Stomach (tissue), 9 donors: Measurements from ENCODE around the gene NRROS. TPM values are rescaled to one million over a fixed set of nuclear protein-coding genes. Genes with fewer than 3 reads are reported as not detected.
A peak's percentile ranks its signal among the peaks of the same experiment; 100 is the strongest.

ENCODE experiments used
- DNase-seq, 2 donors: peaks; one replicate each; pipeline versions ENCODE4 v3.0.0 to v3.0.0-alpha.2; 2013 to 2019
- H3K27ac ChIP-seq, 5 donors: fragments of 200-600 bp in 4 of 5; sonication (generic) in 4 of 5; one replicate each; pipeline ENCODE4 v1.5.1; 2013 to 2019; ENCODE audit warnings: mild to moderate bottlenecking in 1 of 5, moderate library complexity in 1 of 5
- H3K27me3 ChIP-seq, 3 donors: fragments of 200-600 bp; sonication (generic); one replicate each; pipeline ENCODE4 v1.5.1; 2017 to 2019; ENCODE audit warnings: mixed run types in 1 of 3
- H3K36me3 ChIP-seq, 4 donors: fragments of 200-600 bp; sonication (generic); 1 replicate in 3 of 4; 2 replicates in 1 of 4; pipeline ENCODE4 v1.5.1; 2016 to 2019
- H3K4me1 ChIP-seq, 4 donors: fragments of 200-600 bp; sonication (generic); one replicate each; pipeline ENCODE4 v1.5.1; 2016 to 2019
- H3K4me3 ChIP-seq, 4 donors: fragments of 200-600 bp; sonication (generic) in 3 of 4; one replicate each; pipeline ENCODE4 v1.5.1; 2016 to 2019; ENCODE audit warnings: mild to moderate bottlenecking in 1 of 4
- H3K9me3 ChIP-seq, 4 donors: fragments of 200-600 bp; sonication (generic); one replicate each; pipeline ENCODE4 v1.5.1; 2016 to 2019
- EP300 ChIP-seq: sonication (generic); formaldehyde crosslinking; IDR thresholded peaks from one replicate; pipeline ENCODE4 v1.6.1; 2017; ENCODE audit warnings: antibody characterized with exemption
- POLR2A ChIP-seq, 4 donors: fragments of 450-650 bp; IDR thresholded peaks; one replicate each; pipeline ENCODE4 v1.6.1; 2016; ENCODE audit warnings: antibody characterized with exemption in 4 of 4, control low read depth in 2 of 4, mild to moderate bottlenecking in 1 of 4, moderate library complexity in 1 of 4
- POLR2AphosphoS5 ChIP-seq, 3 donors: sonication (generic); formaldehyde crosslinking; IDR thresholded peaks; one replicate each; pipeline ENCODE4 v1.6.1; 2016; ENCODE audit warnings: antibody characterized with exemption in 3 of 3
- WGBS, 5 donors: extraction: QIAGEN DNeasy Blood & Tissue Kit in 3 of 5; methylation state at CpG; one replicate each; pipeline versions ENCODE4 v1.1.5 to v1.1.7; 2013 to 2018; 5-methylcytosine and 5-hydroxymethylcytosine counted together
- intact Hi-C: fragments of 100-400 bp; cut with DNase I; formaldehyde crosslinking; loops from one replicate; pipeline ENCODE4 v1.15.1; 2023; ENCODE audit warnings: low total_unique reads
- polyA plus RNA-seq, 3 donors: library from polyadenylated mRNA; stranded (reverse); fragments of 200-250 nt; gene quantifications; one replicate each; pipeline ENCODE4 v1.2.3, GENCODE V29; 2013
- total RNA-seq, 5 donors: library from RNA; depleted of rRNA; stranded (reverse); fragments of >200 nt; gene quantifications; one replicate each; pipeline versions ENCODE4 v1.1.0 to v1.2.3, GENCODE V29; 2014 to 2016
- TF ChIP-seq, protein P1 (sequence below), 7 experiments: fragments of 450-650 bp in 4 of 7; fragments of 200-600 bp in 3 of 7; sonication (generic) in 3 of 7; IDR thresholded peaks; one replicate each; pipeline ENCODE4 v1.5.1; 2016 to 2019; ENCODE audit warnings: antibody characterized with exemption in 7 of 7, control low read depth in 2 of 7, mild to moderate bottlenecking in 1 of 7
- donor health status: healthy with polysubstance abuse.
- donor health status: Bipolar disorder and iron deficiency.
- donor health status: healthy.

Gene NRROS
- total and polyA plus RNA-seq, 8 donors: 0.45 to 5.5 (median 1.4) TPM; not detected in 1

DNA sequence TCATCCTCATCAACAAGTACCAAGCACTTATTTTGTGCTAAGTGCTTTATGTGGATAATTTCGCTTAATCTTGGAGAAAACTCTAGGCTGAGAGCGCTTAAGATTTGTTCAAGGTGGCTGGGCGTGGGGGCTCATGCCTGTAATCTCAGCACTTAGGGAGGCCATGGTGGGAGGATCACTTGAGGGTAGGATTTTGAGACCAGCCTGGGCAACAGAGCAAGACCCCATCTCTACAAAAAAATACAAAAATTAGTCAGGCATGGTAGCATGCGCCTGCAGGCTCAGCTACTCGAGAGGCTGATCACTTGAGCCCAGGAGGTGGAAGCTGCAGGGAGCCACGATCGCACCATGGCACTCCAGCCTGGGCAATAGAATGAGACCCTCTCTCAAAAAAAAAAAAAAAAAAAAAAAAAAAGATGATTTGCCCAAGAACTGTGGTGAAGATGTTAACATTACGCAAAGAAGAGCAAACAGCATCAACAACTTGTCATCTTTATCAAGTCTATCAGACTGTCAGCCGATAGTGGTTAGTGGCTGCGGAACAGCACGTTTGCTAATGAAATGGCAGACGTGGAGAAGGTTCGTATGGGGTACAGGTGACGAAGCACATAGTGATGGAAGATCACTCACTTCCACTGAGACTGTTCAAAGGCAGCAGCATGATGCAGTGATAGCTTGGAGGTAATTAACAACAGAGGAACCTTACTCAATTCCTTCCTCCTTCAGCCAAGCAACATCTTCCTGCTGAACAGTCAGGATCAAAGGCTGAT, 27.7 kb downstream of the NRROS start:
- no peak for TF ChIP-seq POLR2AphosphoS5 (IDR thresholded peaks at IDR 0.05)
- no peak for TF ChIP-seq EP300
- TF ChIP-seq POLR2A (IDR thresholded peaks at IDR 0.05): no peak
- TF ChIP-seq, protein P1, sequence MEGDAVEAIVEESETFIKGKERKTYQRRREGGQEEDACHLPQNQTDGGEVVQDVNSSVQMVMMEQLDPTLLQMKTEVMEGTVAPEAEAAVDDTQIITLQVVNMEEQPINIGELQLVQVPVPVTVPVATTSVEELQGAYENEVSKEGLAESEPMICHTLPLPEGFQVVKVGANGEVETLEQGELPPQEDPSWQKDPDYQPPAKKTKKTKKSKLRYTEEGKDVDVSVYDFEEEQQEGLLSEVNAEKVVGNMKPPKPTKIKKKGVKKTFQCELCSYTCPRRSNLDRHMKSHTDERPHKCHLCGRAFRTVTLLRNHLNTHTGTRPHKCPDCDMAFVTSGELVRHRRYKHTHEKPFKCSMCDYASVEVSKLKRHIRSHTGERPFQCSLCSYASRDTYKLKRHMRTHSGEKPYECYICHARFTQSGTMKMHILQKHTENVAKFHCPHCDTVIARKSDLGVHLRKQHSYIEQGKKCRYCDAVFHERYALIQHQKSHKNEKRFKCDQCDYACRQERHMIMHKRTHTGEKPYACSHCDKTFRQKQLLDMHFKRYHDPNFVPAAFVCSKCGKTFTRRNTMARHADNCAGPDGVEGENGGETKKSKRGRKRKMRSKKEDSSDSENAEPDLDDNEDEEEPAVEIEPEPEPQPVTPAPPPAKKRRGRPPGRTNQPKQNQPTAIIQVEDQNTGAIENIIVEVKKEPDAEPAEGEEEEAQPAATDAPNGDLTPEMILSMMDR (IDR thresholded peaks at IDR 0.05): no peak
- H3K4me3 ChIP-seq: no peak overlapping the region
- H3K36me3 ChIP-seq: no peaks in the 10 kb centered on the region
- DNase-seq: no peak
- intact Hi-C loops: no loop called here
- no peak overlapping the region for H3K27ac ChIP-seq
- H3K4me1 ChIP-seq: peaks cover 0 to 7% (median 3%) of the 10 kb centered on the region in 4 donors
- H3K27me3 ChIP-seq: peaks cover 0 to 5% (median 0%) of the 10 kb centered on the region in 3 donors
- 86 to 91% (median 89%) methylated on average over 14 of the region's 14 CpGs for WGBS, 5 donors
- H3K9me3 ChIP-seq: no peaks in the 10 kb centered on the region

DNA sequence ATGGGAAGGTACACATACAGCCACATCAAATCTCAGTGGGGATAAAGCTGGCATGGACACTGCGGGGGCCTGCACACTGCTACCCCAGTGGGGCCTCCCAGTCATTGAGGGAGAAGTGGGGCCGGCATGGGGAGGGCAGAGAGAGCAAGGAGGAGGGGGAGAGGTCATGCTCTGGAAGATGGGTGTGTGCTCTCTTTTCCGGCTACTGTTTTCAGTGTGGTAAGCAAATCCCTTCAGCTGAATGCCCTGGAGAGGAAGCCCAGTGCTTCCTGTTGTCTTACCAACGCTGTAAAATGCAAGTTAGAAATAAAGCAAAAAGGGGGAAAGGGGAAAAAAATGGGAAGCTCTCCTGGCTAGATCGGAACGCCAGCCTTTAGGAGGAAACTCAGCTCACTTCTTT, 30.8 kb downstream of the NRROS start:
- H3K36me3 ChIP-seq: no peaks in the 10 kb centered on the region
- DNase-seq: no peak
- H3K4me3 ChIP-seq: no peak overlapping the region
- WGBS, 5 donors: 30 to 38% (median 36%) methylated on average over 6 of the region's 6 CpGs
- peak overlapping the region in 1 of 5 donors; percentile 32 for H3K27ac ChIP-seq
- peaks cover 0 to 7% (median 3%) of the 10 kb centered on the region in 4 donors for H3K4me1 ChIP-seq
- peaks cover 0 to 10% (median 0%) of the 10 kb centered on the region in 3 donors for H3K27me3 ChIP-seq
- intact Hi-C loops: no loop called here
- H3K9me3 ChIP-seq: no peaks in the 10 kb centered on the region
- TF ChIP-seq, protein P1 (IDR thresholded peaks at IDR 0.05): no peak
- TF ChIP-seq POLR2A (IDR thresholded peaks at IDR 0.05): no peak
- TF ChIP-seq EP300: no peak

DNA sequence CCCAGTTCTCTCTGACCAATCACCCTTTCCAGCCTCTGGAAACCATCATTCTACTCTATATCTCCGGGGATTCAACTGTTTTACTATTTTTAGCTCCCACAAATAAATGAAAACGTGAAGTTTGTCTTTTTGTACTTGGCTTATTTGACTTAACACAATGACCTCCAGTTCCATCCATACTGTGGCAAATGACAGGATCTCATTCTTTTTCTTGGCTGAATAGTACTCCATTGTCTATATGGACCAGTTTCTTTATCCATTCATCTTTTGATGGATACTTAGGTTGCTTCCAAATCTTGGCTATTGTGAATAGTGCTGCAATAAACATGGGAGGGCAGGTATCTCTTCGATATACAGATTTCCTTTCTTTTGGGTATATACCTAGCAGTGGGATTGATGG, 34.1 kb downstream of the NRROS start:
- Histone ChIP-seq H3K27me3 (peaks cover 0 to 10% (median 0%) of the 10 kb centered on the region in 3 donors), H3K27ac (no peak overlapping the region), H3K36me3 (no peaks in the 10 kb centered on the region), H3K4me1 (peaks cover 0 to 16% (median 6%) of the 10 kb centered on the region in 4 donors), H3K9me3 (no peaks in the 10 kb centered on the region), H3K4me3 (no peak overlapping the region)
- TF ChIP-seq, protein P1 (IDR thresholded peaks at IDR 0.05): no peak
- TF ChIP-seq POLR2A (IDR thresholded peaks at IDR 0.05) (no peak), EP300 (no peak), POLR2AphosphoS5 (IDR thresholded peaks at IDR 0.05) (no peak)
- WGBS, 5 donors: 78 to 90% (median 85%) methylated on average over 3 of the region's 3 CpGs
- intact Hi-C loops: no loop called here
- DNase-seq: no peak

DNA sequence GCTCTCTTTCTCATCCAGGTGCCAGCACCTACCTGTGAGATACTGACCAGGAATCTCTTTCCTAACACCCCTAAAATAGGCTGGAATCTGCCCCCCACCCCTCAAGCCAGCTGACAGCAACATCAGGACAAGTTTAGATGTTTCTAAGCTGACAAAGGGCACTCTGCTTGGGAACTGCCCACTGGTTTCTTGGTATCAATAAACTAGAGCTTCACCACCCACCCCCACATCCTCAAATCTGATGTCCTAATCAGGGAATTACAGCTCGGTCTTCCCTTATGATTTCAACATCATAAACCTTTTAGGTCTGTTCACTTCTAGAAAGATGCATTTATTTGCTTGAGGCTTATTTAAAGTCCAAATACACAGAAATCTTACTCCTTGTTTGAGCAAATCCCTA, 37.9 kb downstream of the NRROS start:
- no peak overlapping the region for H3K4me3 ChIP-seq
- WGBS, 5 donors: 17 to 35% (median 29%) methylated on average over 1 of the region's 1 CpG
- no peak for TF ChIP-seq POLR2AphosphoS5 (IDR thresholded peaks at IDR 0.05)
- TF ChIP-seq, protein P1 (IDR thresholded peaks at IDR 0.05): no peak
- TF ChIP-seq EP300: no peak
- TF ChIP-seq POLR2A (IDR thresholded peaks at IDR 0.05): no peak
- H3K4me1 ChIP-seq: peaks cover 0 to 9% (median 6%) of the 10 kb centered on the region in 4 donors
- DNase-seq: no peak
- no peaks in the 10 kb centered on the region for H3K36me3 ChIP-seq
- no peak overlapping the region for H3K27ac ChIP-seq
- peaks cover 0 to 4% (median 0%) of the 10 kb centered on the region in 3 donors for H3K27me3 ChIP-seq
- H3K9me3 ChIP-seq: no peaks in the 10 kb centered on the region
- intact Hi-C loops: no loop called here
